Activated naive CD4-positive, alpha-beta T cell treated with anti-CD3 and anti-CD28 coated beads, Interleukin-2, amount 50 U/mL, for 24 hours (primary cell): Measurements from ENCODE around the gene GPSM1.
"Not testable (repeated sequence)": the region's sequence is repeated elsewhere in the genome, so short reads cannot be mapped to it uniquely, and the experiment has no call there.

Experiments
- H3K27ac Mint-ChIP-seq: one replicate; pipeline ENCODE4 v1.8.0; 2021; ENCODE audit warnings: mild to moderate bottlenecking, mixed read lengths
- H3K27me3 Mint-ChIP-seq: one replicate; pipeline ENCODE4 v1.8.0; 2021; ENCODE audit warnings: mixed read lengths
- H3K36me3 Mint-ChIP-seq: one replicate; pipeline ENCODE4 v1.8.0; 2021; ENCODE audit warnings: mixed read lengths
- H3K4me1 Mint-ChIP-seq: one replicate; pipeline ENCODE4 v1.8.0; 2021; ENCODE audit warnings: mixed read lengths
- H3K4me3 Mint-ChIP-seq: one replicate; pipeline ENCODE4 v1.8.0; 2021; ENCODE audit warnings: mild to moderate bottlenecking, mixed read lengths
- H3K9me3 Mint-ChIP-seq: one replicate; pipeline ENCODE4 v1.8.0; 2021; ENCODE audit warnings: mixed read lengths

Gene GPSM1

GRCh38 chr9:136318111-136318775 is 9.1 kb upstream of the GPSM1 start:
- H3K27ac Mint-ChIP-seq: no peak overlapping the region
- peaks cover 2% of the 10 kb centered on the region for H3K27me3 Mint-ChIP-seq
- H3K4me3 Mint-ChIP-seq: no peak overlapping the region
- no peaks in the 10 kb centered on the region for H3K9me3 Mint-ChIP-seq
- H3K4me1 Mint-ChIP-seq: no peaks in the 10 kb centered on the region
- no peaks in the 10 kb centered on the region for H3K36me3 Mint-ChIP-seq

GRCh38 chr9:136318776-136319241 is 8.5 kb upstream of the GPSM1 start:
- Mint-ChIP-seq H3K4me1 (no peaks in the 10 kb centered on the region), H3K4me3 (no peak overlapping the region), H3K9me3 (no peaks in the 10 kb centered on the region), H3K36me3 (no peaks in the 10 kb centered on the region), H3K27ac (no peak overlapping the region), H3K27me3 (peaks cover 2% of the 10 kb centered on the region)

GRCh38 chr9:136319244-136319643 is 8.1 kb upstream of the GPSM1 start:
- H3K9me3 Mint-ChIP-seq, H3K4me3 Mint-ChIP-seq, H3K36me3 Mint-ChIP-seq, H3K27me3 Mint-ChIP-seq, H3K27ac Mint-ChIP-seq, H3K4me1 Mint-ChIP-seq: not testable (repeated sequence)

GRCh38 chr9:136319955-136320354 is 7.4 kb upstream of the GPSM1 start:
- not testable (repeated sequence) for H3K9me3 Mint-ChIP-seq, H3K4me1 Mint-ChIP-seq, H3K36me3 Mint-ChIP-seq, H3K27me3 Mint-ChIP-seq, H3K4me3 Mint-ChIP-seq
- H3K27ac Mint-ChIP-seq: peak overlapping the region; percentile 24

- H3K9me3 Mint-ChIP-seq, H3K4me3 Mint-ChIP-seq, H3K27me3 Mint-ChIP-seq, H3K27ac Mint-ChIP-seq, H3K4me1 Mint-ChIP-seq, H3K36me3 Mint-ChIP-seq: not testable (repeated sequence)
Observed at GRCh38 chr9:136320972-136321371, 6.4 kb upstream of the GPSM1 start.

GRCh38 chr9:136321561-136321960 is 5.8 kb upstream of the GPSM1 start:
- Mint-ChIP-seq H3K9me3 (no peaks in the 10 kb centered on the region), H3K27me3 (no peaks in the 10 kb centered on the region), H3K4me3 (no peak overlapping the region), H3K4me1 (no peaks in the 10 kb centered on the region), H3K36me3 (no peaks in the 10 kb centered on the region), H3K27ac (no peak overlapping the region)

GRCh38 chr9:136322756-136323330 is 4.5 kb upstream of the GPSM1 start:
- H3K4me3 Mint-ChIP-seq: no peak overlapping the region
- no peaks in the 10 kb centered on the region for H3K36me3 Mint-ChIP-seq

GRCh38 chr9:136323371-136323789 is 4.0 kb upstream of the GPSM1 start:
- Mint-ChIP-seq H3K4me1 (no peaks in the 10 kb centered on the region), H3K36me3 (no peaks in the 10 kb centered on the region), H3K27ac (no peak overlapping the region), H3K4me3 (no peak overlapping the region), H3K9me3 (no peaks in the 10 kb centered on the region), H3K27me3 (no peaks in the 10 kb centered on the region)

More at GRCh38 chr9:136322756-136323330, 4.5 kb upstream of the GPSM1 start:
- Mint-ChIP-seq H3K27ac (no peak overlapping the region), H3K27me3 (no peaks in the 10 kb centered on the region), H3K4me1 (no peaks in the 10 kb centered on the region), H3K9me3 (no peaks in the 10 kb centered on the region)

- H3K4me1 Mint-ChIP-seq: peaks cover 4% of the 10 kb centered on the region
- H3K36me3 Mint-ChIP-seq: no peaks in the 10 kb centered on the region
- H3K27ac Mint-ChIP-seq: no peak overlapping the region
Observed at GRCh38 chr9:136324501-136325300, 2.6 kb upstream of the GPSM1 start.

GRCh38 chr9:136325358-136325757 is 2.0 kb upstream of the GPSM1 start:
- Mint-ChIP-seq H3K4me1 (peaks cover 4% of the 10 kb centered on the region), H3K36me3 (no peaks in the 10 kb centered on the region), H3K4me3 (no peak overlapping the region), H3K27me3 (no peaks in the 10 kb centered on the region), H3K27ac (no peak overlapping the region), H3K9me3 (no peaks in the 10 kb centered on the region)

More at GRCh38 chr9:136324501-136325300, 2.6 kb upstream of the GPSM1 start:
- H3K27me3 Mint-ChIP-seq: no peaks in the 10 kb centered on the region
- no peak overlapping the region for H3K4me3 Mint-ChIP-seq
- no peaks in the 10 kb centered on the region for H3K9me3 Mint-ChIP-seq

GRCh38 chr9:136326061-136326760 is 1.1 kb upstream of the GPSM1 start:
- Mint-ChIP-seq H3K9me3 (no peaks in the 10 kb centered on the region), H3K4me3 (peak overlapping the region; percentile 72), H3K36me3 (no peaks in the 10 kb centered on the region), H3K27me3 (no peaks in the 10 kb centered on the region), H3K4me1 (peaks cover 4% of the 10 kb centered on the region), H3K27ac (no peak overlapping the region)

- Mint-ChIP-seq H3K4me3 (peak overlapping the region; percentile 72), H3K27ac (peak overlapping the region; percentile 17), H3K36me3 (no peaks in the 10 kb centered on the region)
Observed at GRCh38 chr9:136326761-136327303, 507 bp upstream of the GPSM1 start.

GRCh38 chr9:136328011-136328621 is 777 bp downstream of the GPSM1 start:
- Mint-ChIP-seq H3K27me3 (no peaks in the 10 kb centered on the region), H3K4me3 (peak overlapping the region; percentile 67), H3K9me3 (no peaks in the 10 kb centered on the region), H3K27ac (no peak overlapping the region), H3K36me3 (no peaks in the 10 kb centered on the region), H3K4me1 (peaks cover 4% of the 10 kb centered on the region)

More at GRCh38 chr9:136326761-136327303, 507 bp upstream of the GPSM1 start:
- H3K27me3 Mint-ChIP-seq: no peaks in the 10 kb centered on the region
- no peaks in the 10 kb centered on the region for H3K9me3 Mint-ChIP-seq
- H3K4me1 Mint-ChIP-seq: peaks cover 4% of the 10 kb centered on the region

GRCh38 chr9:136328622-136329041 is 1.3 kb downstream of the GPSM1 start:
- no peaks in the 10 kb centered on the region for H3K9me3 Mint-ChIP-seq
- no peaks in the 10 kb centered on the region for H3K36me3 Mint-ChIP-seq
- peak overlapping the region; percentile 67 for H3K4me3 Mint-ChIP-seq
- no peak overlapping the region for H3K27ac Mint-ChIP-seq
- H3K4me1 Mint-ChIP-seq: peaks cover 4% of the 10 kb centered on the region
- no peaks in the 10 kb centered on the region for H3K27me3 Mint-ChIP-seq

GRCh38 chr9:136329211-136329627 is 1.9 kb downstream of the GPSM1 start:
- H3K9me3 Mint-ChIP-seq: no peaks in the 10 kb centered on the region

More at GRCh38 chr9:136329211-136329627, 1.9 kb downstream of the GPSM1 start:
- Mint-ChIP-seq H3K4me1 (peaks cover 4% of the 10 kb centered on the region), H3K4me3 (peak overlapping the region; percentile 26), H3K36me3 (no peaks in the 10 kb centered on the region), H3K27ac (no peak overlapping the region), H3K27me3 (no peaks in the 10 kb centered on the region)
